ENCODE data around the gene GPC6. TPM values are rescaled to one million over a fixed set of nuclear protein-coding genes. Genes with fewer than 3 reads are reported as not detected.

GPC6 gene
- total and polyA plus RNA-seq, 9 of the 15 experiments (the other 6 are each of a cell fraction or from before 2014, with no cell fraction given), result under 0.01 to 0.20 (median 0.01) TPM; not detected in 4

DNA sequence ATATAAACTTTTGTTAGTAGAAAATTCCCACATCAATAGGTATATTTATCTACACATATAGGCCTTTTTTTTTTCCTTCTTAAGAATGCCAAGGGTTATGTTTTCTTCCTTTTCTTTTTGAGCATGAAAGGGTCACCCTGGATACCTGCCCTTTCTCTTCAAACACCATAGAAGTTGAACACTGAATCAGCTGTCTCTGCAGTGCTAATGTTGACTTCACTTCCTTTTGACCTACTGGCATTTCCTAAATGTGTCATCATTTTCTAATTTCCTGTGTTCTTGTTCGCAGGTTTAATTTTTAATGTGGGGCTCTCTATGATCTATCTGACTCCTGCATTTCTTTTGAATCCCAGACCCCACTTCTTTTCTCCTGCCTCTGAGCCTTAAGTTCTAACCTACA lies 532.0 kb downstream of the GPC6 start:
- Histone ChIP-seq H3K27me3 (ENCODE audit: control insufficient read depth in 2 of 2, insufficient read depth in 2 of 2, low read length in 2 of 2) (no peaks in the 10 kb centered on the region), H3K36me3 (ENCODE audit: control insufficient read depth, insufficient read depth, low read length) (no peaks in the 10 kb centered on the region), H3K9me3 (replicated peaks; ENCODE audit: control insufficient read depth, insufficient read depth, low read depth, low read length) (no peaks in the 10 kb centered on the region), H3K79me2 (ENCODE audit: control insufficient read depth, insufficient read depth, low read length) (no peaks in the 10 kb centered on the region), H3K9ac (ENCODE audit: insufficient read depth in 1 of 2, low read depth in 2 of 2, low read length in 2 of 2) (no peak overlapping the region), H3K27ac (ENCODE audit: extremely low read depth, low read depth, low read length) (no peak overlapping the region), H3K4me3 (no peak overlapping the region), H4K20me1 (replicated peaks; ENCODE audit: control insufficient read depth, insufficient read depth, low read length) (no peaks in the 10 kb centered on the region), H3K4me1 (replicated peaks in 1 of 2; ENCODE audit: control insufficient read depth in 2 of 2, insufficient read depth in 2 of 2, low read length in 2 of 2) (no peaks in the 10 kb centered on the region), H3K4me2 (ENCODE audit: insufficient read depth, low read length) (no peak overlapping the region), H2AFZ (ENCODE audit: low read depth, low read length) (no peak overlapping the region), H3K9me1 (ENCODE audit: control insufficient read depth, insufficient read depth, low read length) (no peaks in the 10 kb centered on the region)
- CTCF ChIA-PET (ENCODE audit: low intra/inter-chr PET ratio), result no interaction called here
- DNase-seq (ENCODE audit: extremely low read depth in 1 of 4, low spot score in 3 of 4), result no peak
- no peak for FAIRE-seq
- no TSS peak for BruUV-seq (replicated peaks)
- WGBS (ENCODE audit: insufficient coverage, low coverage, missing lambda C conversion rate), result 0% methylated on average over 1 of the region's 1 CpG
- in situ Hi-C loops (cut with MboI), result no loop called here
- POLR2A ChIA-PET, result no interaction called here
- no peak for ATAC-seq
- intact Hi-C loops (cut with micrococcal nuclease), result no loop called here
- TF ChIP-seq ZNF140 (CRISPR knock-in tag; IDR thresholded peaks at IDR 0.05) (no peak), RAD51 (IDR thresholded peaks at IDR 0.05; ENCODE audit: borderline replicate concordance, low read depth) (no peak), GABPB1 (CRISPR knock-in tag; IDR thresholded peaks at IDR 0.05) (no peak), IFI16 (CRISPR knock-in tag; IDR thresholded peaks at IDR 0.05) (no peak), ZNF655 (CRISPR knock-in tag; IDR thresholded peaks at IDR 0.05) (no peak), E4F1 (CRISPR knock-in tag; IDR thresholded peaks at IDR 0.05; ENCODE audit: borderline replicate concordance) (no peak), ZBTB7A (IDR thresholded peaks at IDR 0.05; ENCODE audit: borderline replicate concordance, control insufficient read depth, low read depth, low read length) (no peak)
- TF ChIP-seq, protein P1, sequence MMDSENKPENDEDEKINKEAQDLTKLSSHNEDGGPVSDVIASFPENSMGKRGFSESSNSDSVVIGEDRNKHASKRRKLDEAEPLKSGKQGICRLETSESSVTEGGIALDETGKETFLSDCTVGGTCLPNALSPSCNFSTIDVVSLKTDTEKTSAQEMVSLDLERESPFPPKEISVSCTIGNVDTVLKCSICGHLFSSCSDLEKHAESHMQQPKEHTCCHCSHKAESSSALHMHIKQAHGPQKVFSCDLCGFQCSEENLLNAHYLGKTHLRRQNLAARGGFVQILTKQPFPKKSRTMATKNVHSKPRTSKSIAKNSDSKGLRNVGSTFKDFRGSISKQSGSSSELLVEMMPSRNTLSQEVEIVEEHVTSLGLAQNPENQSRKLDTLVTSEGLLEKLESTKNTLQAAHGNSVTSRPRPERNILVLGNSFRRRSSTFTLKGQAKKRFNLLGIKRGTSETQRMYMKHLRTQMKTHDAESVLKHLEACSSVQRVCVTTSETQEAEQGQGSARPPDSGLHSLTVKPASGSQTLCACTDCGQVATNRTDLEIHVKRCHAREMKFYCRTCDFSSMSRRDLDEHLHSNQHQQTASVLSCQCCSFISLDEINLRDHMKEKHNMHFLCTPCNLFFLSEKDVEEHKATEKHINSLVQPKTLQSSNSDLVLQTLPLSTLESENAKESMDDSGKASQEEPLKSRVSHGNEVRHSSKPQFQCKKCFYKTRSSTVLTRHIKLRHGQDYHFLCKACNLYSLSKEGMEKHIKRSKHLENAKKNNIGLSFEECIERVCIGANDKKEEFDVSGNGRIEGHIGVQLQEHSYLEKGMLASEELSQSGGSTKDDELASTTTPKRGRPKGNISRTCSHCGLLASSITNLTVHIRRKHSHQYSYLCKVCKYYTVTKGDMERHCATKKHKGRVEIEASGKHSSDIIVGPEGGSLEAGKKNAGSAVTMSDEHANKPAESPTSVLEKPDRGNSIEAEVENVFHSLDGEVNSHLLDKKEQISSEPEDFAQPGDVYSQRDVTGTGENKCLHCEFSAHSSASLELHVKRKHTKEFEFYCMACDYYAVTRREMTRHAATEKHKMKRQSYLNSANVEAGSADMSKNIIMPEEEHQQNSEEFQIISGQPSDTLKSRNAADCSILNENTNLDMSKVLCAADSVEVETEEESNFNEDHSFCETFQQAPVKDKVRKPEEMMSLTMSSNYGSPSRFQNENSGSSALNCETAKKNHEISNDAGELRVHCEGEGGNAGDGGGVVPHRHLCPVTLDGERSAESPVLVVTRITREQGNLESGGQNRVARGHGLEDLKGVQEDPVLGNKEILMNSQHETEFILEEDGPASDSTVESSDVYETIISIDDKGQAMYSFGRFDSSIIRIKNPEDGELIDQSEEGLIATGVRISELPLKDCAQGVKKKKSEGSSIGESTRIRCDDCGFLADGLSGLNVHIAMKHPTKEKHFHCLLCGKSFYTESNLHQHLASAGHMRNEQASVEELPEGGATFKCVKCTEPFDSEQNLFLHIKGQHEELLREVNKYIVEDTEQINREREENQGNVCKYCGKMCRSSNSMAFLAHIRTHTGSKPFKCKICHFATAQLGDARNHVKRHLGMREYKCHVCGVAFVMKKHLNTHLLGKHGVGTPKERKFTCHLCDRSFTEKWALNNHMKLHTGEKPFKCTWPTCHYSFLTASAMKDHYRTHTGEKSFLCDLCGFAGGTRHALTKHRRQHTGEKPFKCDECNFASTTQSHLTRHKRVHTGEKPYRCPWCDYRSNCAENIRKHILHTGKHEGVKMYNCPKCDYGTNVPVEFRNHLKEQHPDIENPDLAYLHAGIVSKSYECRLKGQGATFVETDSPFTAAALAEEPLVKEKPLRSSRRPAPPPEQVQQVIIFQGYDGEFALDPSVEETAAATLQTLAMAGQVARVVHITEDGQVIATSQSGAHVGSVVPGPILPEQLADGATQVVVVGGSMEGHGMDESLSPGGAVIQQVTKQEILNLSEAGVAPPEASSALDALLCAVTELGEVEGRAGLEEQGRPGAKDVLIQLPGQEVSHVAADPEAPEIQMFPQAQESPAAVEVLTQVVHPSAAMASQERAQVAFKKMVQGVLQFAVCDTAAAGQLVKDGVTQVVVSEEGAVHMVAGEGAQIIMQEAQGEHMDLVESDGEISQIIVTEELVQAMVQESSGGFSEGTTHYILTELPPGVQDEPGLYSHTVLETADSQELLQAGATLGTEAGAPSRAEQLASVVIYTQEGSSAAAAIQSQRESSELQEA (IDR thresholded peaks at IDR 0.05; ENCODE audit: low read depth), result no peak
- TF ChIP-seq, protein P2, sequence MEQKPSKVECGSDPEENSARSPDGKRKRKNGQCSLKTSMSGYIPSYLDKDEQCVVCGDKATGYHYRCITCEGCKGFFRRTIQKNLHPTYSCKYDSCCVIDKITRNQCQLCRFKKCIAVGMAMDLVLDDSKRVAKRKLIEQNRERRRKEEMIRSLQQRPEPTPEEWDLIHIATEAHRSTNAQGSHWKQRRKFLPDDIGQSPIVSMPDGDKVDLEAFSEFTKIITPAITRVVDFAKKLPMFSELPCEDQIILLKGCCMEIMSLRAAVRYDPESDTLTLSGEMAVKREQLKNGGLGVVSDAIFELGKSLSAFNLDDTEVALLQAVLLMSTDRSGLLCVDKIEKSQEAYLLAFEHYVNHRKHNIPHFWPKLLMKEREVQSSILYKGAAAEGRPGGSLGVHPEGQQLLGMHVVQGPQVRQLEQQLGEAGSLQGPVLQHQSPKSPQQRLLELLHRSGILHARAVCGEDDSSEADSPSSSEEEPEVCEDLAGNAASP (IDR thresholded peaks at IDR 0.05), result no peak
